Fibroblast of the aortic adventitia (primary cell): ENCODE measurements around the gene SLC2A1. TPM values are rescaled to one million over a fixed set of nuclear protein-coding genes. Genes with fewer than 3 reads are reported as not detected.

ENCODE experiments used
- DNase-seq: peaks from one replicate; pipeline ENCODE4 v3.0.0-alpha.2; 2010; ENCODE audit warnings: low read depth
- H3K4me3 ChIP-seq: 2 replicates; pipeline ENCODE4 v1.5.1; 2011; ENCODE audit warnings: low read depth, mild to moderate bottlenecking, control low read depth, low read length, moderate library complexity
- total RNA-seq: library from RNA; depleted of rRNA; stranded (reverse); fragments of >200 nt; gene quantifications from 2 replicates; pipeline ENCODE4 v1.2.3, GENCODE V29; 2012; ENCODE audit warnings: low replicate concordance
- TF ChIP-seq, protein P1 (sequence below): IDR thresholded peaks from 2 replicates; pipeline ENCODE4 v1.5.1; 2011; ENCODE audit warnings: mild to moderate bottlenecking, low read length, control low read depth, inconsistent platforms; ENCODE audit not compliant: insufficient read depth

SLC2A1 gene
- total RNA-seq, 1 donor = 16.3 TPM

DNA sequence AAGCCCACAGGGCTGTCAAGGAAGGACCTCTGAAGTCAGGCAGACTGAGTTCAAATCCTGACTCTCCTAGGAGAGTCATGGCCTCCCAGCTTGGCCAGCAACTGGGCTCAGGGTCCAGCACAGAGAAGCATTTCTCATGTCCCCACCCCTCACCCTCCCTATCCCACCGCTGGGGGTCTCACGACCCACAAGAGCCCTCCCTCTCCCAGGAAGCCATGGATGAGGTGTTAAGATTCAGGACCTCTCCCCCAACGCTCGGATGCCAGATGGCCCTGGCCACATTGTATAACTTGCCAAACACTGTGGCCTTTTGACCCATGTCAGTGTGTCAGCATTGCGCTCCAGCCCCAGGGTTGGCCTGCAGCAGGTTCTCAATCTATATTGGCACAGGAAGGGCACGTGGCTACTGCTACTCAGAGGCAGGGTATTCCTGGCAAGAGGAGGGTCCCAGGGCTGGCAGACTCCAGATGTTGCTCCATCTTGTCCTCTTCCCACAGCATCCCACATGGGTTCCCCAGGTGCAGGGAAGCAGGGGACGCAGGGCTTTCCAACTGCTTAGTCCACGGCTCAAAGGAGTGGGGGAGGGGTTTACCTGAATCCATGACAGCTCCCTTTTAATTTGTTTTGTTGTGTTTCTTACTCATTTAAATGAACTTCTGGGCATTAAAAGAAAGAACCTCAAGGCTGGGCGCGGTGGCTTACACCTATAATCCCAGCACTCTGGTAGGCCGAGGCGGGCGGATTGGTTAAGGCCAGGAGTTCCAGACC, 10.5 kb downstream of the SLC2A1 start:
- H3K4me3 ChIP-seq = no peak overlapping the region
- no peak for DNase-seq
- TF ChIP-seq, protein P1, sequence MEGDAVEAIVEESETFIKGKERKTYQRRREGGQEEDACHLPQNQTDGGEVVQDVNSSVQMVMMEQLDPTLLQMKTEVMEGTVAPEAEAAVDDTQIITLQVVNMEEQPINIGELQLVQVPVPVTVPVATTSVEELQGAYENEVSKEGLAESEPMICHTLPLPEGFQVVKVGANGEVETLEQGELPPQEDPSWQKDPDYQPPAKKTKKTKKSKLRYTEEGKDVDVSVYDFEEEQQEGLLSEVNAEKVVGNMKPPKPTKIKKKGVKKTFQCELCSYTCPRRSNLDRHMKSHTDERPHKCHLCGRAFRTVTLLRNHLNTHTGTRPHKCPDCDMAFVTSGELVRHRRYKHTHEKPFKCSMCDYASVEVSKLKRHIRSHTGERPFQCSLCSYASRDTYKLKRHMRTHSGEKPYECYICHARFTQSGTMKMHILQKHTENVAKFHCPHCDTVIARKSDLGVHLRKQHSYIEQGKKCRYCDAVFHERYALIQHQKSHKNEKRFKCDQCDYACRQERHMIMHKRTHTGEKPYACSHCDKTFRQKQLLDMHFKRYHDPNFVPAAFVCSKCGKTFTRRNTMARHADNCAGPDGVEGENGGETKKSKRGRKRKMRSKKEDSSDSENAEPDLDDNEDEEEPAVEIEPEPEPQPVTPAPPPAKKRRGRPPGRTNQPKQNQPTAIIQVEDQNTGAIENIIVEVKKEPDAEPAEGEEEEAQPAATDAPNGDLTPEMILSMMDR = no peak

DNA sequence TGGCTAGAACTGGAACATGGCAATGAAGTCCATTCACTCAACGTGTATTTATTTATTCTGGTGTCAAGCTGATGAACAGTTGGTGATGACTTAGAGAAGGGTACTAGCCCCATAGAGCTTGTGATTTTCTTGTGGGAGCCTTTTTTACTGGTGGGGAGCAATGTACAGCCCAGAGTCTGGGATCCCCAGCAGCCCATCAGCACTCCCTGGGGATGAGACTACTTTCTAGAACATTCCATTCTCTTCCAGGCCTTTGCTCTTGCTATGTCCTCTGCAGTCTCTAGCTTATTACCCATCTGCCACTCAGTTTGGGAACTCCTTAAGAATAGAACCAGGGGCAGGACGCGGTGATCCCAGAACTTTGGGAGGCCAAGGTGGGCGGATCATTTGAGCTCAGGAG, 11.6 kb downstream of the SLC2A1 start:
- TF ChIP-seq, protein P1 = no peak
- no peak overlapping the region for H3K4me3 ChIP-seq
- no peak for DNase-seq

DNA sequence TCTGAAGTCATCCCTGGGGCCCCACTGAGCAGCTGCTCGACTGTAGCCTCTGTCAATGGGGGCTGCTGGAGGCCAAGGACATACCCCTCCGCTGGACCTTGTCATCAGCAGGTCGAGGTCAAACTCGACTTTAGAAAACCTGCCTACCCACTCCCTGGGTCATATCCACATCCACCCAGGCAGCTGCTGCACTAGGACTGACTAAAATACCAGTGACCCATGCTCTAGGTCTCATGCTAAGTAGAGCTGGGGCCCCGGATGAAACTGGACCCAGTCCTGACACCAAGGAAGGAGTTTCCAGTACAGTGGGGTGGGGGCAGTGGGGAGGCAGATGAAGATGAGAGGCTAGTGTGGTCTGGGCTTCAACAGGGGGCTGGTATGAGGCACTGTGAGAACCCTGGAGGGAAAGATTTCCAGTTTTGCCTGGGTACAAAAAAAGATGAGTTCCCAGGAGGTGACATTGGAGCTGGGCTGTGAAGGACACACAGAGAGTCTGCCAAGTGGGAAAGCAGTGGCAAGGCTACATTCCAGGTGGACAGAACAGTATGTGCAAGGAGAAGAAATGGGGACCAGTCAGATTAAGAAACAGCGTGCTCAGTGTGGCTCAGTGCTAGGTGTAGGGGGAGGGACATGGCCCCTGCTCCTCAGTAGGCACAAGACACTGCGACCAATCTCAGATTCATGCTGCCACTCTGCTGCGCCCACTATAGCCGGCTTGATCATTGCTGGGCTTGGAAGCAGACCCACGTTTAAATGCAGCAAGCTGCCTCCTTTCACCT, 12.4 kb downstream of the SLC2A1 start:
- TF ChIP-seq, protein P1 = no peak
- no peak overlapping the region for H3K4me3 ChIP-seq
- DNase-seq = no peak

DNA sequence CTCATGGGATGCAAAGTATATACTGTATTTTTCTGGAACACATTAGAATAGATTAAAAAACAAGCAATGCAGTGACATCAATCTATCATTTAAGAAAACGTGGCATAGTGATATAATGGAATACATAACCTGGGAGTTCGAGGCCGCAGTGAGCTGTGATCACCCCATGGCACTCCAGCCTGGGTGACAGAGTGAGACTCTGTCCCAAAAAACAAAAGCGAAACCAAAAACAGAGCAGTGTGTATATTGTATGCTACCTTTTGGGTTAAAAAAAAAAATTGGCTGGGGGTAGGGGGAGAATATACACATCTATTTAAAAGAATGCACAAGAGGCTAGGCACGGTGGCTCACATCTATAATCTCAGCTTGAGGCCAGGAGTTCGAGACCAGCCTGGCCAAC, 13.5 kb downstream of the SLC2A1 start:
- TF ChIP-seq, protein P1 = no peak
- no peak for DNase-seq
- H3K4me3 ChIP-seq = no peak overlapping the region

DNA sequence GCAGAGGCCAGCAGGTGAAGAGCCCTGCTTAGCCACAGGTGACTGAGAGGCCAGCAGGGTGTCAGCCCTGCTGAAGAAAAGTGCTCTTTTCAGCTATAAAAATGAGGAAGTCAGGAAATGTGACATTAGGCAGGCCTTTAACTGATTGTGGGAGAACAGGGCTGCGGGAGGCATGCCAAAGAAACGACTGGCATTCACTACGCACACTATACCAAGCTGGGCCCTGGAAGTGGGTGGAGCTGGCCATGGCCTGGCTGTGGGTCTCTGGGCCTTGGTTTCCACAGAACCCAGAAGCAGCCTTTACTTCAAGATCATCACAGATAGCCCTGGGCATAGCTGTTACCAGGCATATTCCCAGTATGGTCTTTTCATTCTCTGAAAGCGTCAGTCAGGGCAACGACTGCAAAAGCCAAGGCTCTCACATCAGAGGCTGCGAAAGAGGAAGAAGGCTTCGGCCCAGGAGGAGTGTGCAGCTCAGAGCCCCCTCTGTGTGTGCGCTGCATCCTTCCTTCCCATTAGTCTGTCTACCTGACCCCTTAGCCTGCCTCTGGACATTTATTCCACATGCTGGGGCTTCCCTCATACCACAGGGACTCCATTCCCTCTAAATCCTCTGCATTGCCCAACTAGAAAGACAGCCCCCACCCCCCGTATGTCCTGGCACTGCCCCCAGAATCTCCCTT, 14.3 kb downstream of the SLC2A1 start:
- no peak overlapping the region for H3K4me3 ChIP-seq
- TF ChIP-seq, protein P1 = no peak
- DNase-seq = no peak

DNA sequence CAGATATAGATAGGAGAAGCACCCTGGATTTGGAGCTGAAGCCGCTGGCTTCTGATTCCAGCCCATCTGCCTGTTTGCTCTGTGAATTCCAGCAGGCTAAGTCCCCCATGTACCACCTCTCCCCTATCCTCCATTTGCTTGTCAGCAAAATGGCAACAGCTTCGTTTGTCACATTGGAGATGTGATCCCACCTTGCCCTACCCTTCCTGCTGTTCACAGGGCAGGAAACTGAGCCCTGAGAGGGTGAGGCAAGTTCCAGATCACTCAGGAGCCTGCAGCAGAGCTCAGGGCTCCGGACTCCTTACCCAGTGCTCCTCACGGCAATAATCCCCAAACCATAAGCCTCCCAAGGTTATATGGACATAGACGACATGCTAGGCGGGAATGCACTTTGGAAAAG, 14.9 kb downstream of the SLC2A1 start:
- DNase-seq = no peak
- TF ChIP-seq, protein P1 = no peak
- H3K4me3 ChIP-seq = no peak overlapping the region
